ENCODE data around the gene HRCT1. TPM values are rescaled to one million over a fixed set of nuclear protein-coding genes. Genes with fewer than 3 reads are reported as not detected.
A peak's percentile ranks its signal among the peaks of the same experiment; 100 is the strongest.

The HRCT1 gene
- total and polyA plus RNA-seq, 4 donors: 0.81 to 1.6 (median 1.2) TPM; not detected in 1

DNA sequence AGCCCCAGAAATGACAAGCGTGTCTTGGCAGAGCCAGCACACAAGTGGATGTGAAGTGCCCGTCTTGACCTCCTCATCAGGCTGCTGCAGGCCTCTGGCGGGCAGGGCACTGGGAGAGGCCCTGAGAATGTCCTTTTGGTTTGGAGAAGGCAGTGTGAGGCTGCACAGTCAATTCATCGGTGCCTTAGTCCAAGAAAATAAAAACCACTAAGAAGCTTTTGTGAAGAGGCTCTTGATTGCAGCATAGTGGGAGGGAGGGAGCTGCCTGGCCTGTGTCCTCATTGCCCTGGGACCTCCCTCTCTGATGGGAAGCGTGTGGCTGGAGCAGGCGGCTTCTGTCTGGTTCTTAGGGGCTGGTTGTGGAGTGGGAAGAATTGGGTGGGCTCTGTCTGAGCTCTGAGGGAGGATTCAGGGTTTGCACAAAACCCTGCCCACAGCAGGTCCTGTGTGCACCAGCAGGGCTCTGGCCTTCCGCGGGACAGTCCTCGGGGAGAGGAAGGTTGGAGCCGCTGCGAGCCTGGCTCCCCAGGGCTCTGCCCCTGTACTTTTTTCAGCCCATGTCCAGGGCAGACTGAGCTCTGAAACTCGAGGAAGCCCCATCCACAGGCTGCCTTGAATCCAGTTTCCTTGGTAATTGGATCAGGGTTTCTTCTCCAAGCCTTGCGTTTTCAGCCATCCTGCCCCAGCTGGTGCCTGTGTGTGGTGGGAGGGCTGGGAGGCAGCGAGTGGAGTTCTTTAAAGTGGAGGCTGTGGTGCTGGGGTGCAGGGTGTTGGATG is 1.1 kb downstream of the HRCT1 start:
- 41% methylated on average over 13 of the region's 14 CpGs for WGBS (ENCODE audit: insufficient coverage)
- Histone ChIP-seq H3K27me3 (ENCODE audit: control insufficient read depth, insufficient read depth, low read length) (peaks cover 2% of the 10 kb centered on the region), H3K4me3 (ENCODE audit: low read depth, low read length) (no peak overlapping the region), H3K27ac (ENCODE audit: low read depth, low read length) (peak overlapping the region; percentile 96), H3K9me3 (ENCODE audit: control insufficient read depth, insufficient read depth, low read length) (no peaks in the 10 kb centered on the region), H3K36me3 (ENCODE audit: control insufficient read depth, insufficient read depth, low read length) (peaks cover 3% of the 10 kb centered on the region), H3K4me1 (ENCODE audit: control insufficient read depth, insufficient read depth, low read length) (peaks cover 60% of the 10 kb centered on the region)
- peak in 1 of 6 donors; percentile 72 for DNase-seq (ENCODE audit: low read depth in 4 of 6, low spot score in 6 of 6)

DNA sequence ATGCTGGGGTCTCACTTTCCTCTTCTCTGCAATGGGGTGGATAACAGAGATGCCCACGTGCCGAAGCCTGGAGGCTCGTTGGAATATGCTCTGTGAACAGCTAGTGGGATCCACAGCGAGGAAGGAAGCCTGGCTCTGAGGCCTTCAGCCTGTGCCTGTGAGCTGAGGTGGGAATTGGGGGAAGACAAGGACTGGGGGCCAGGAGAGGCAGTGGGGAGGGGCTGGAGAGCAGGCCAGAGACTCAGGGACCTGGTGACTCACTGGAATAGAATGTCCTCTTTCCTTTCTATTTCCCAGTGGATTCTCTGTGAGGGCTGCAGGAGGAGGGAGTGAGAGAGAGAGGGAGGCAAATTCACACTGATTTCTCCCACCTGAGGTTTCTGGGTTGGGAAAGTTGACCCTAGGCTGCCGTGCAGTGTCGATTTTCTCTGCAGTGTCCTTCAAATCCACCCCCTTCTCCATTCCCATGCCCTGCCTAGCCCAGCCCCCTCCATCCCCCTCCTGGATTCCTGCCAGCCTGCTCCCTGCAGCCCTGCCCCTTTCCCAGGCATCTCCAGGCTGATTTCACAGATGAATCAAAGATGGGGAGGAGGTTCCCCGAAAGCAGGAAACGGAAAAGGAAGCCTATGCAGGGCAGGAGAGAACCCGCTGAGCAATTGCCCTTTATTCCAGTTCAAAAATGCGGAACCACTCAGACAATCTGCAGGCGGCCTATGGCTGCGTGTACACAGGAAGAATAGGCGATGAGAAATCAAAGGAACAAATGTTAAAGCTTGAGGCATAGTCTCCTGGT is 1.9 kb downstream of the HRCT1 start:
- no peaks in the 10 kb centered on the region for H3K9me3 ChIP-seq (ENCODE audit: control insufficient read depth, insufficient read depth, low read length)
- peaks cover 62% of the 10 kb centered on the region for H3K4me1 ChIP-seq (ENCODE audit: control insufficient read depth, insufficient read depth, low read length)
- peaks cover 3% of the 10 kb centered on the region for H3K36me3 ChIP-seq (ENCODE audit: control insufficient read depth, insufficient read depth, low read length)
- H3K27me3 ChIP-seq (ENCODE audit: control insufficient read depth, insufficient read depth, low read length): peaks cover 2% of the 10 kb centered on the region
- H3K4me3 ChIP-seq (ENCODE audit: low read depth, low read length): no peak overlapping the region
- H3K27ac ChIP-seq (ENCODE audit: low read depth, low read length): peak overlapping the region; percentile 96
- peak in 3 of 6 donors; percentile 38 to 91 (median 79) for DNase-seq (ENCODE audit: low read depth in 4 of 6, low spot score in 6 of 6)
- WGBS (ENCODE audit: insufficient coverage): 26% methylated on average over 7 of the region's 13 CpGs

GRCh38 chr9:35908504-35909125 is 2.6 kb downstream of the HRCT1 start:
- peak in 2 of 6 donors; percentile 39 to 89 for DNase-seq (ENCODE audit: low read depth in 4 of 6, low spot score in 6 of 6)

DNA sequence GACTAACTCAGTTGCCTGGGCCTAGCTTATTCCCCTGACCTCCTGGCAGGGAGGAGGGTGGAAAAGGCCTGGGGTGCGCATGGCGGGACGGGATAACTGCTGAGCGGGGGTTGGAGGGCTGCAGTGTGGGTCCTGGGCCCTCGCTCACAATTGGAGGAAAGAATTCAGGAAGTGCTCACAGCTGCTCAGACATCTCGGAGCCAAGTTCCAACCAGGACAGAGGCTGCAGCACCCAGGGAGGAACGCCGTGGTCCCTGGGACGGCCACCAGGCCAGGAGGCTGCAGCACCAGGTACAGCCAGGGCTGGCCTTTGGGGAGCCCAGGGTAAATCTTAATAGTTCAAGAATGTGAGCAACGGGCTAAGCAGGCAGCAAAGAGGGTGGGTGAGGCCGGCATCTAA is 3.3 kb downstream of the HRCT1 start, which contains the start of gene SPAAR:
TSS of gene SPAAR (plus strand) at position 217 of the 400 bp plus-strand sequence. CDS start 974 bp downstream, outside the sequence.
- Histone ChIP-seq H3K4me1 (ENCODE audit: control insufficient read depth, insufficient read depth, low read length) (peaks cover 62% of the 10 kb centered on the region), H3K27ac (ENCODE audit: low read depth, low read length) (peak within 1 kb of the TSS; percentile 96)

More at GRCh38 chr9:35908504-35909125, 2.6 kb downstream of the HRCT1 start:
- peaks cover 2% of the 10 kb centered on the region for H3K27me3 ChIP-seq (ENCODE audit: control insufficient read depth, insufficient read depth, low read length)
- peaks cover 64% of the 10 kb centered on the region for H3K4me1 ChIP-seq (ENCODE audit: control insufficient read depth, insufficient read depth, low read length)
- 62% methylated on average over 4 of the region's 9 CpGs for WGBS (ENCODE audit: insufficient coverage)
- H3K4me3 ChIP-seq (ENCODE audit: low read depth, low read length): no peak overlapping the region
- H3K27ac ChIP-seq (ENCODE audit: low read depth, low read length): peak overlapping the region; percentile 96
- H3K36me3 ChIP-seq (ENCODE audit: control insufficient read depth, insufficient read depth, low read length): peaks cover 3% of the 10 kb centered on the region
- H3K9me3 ChIP-seq (ENCODE audit: control insufficient read depth, insufficient read depth, low read length): no peaks in the 10 kb centered on the region

DNA sequence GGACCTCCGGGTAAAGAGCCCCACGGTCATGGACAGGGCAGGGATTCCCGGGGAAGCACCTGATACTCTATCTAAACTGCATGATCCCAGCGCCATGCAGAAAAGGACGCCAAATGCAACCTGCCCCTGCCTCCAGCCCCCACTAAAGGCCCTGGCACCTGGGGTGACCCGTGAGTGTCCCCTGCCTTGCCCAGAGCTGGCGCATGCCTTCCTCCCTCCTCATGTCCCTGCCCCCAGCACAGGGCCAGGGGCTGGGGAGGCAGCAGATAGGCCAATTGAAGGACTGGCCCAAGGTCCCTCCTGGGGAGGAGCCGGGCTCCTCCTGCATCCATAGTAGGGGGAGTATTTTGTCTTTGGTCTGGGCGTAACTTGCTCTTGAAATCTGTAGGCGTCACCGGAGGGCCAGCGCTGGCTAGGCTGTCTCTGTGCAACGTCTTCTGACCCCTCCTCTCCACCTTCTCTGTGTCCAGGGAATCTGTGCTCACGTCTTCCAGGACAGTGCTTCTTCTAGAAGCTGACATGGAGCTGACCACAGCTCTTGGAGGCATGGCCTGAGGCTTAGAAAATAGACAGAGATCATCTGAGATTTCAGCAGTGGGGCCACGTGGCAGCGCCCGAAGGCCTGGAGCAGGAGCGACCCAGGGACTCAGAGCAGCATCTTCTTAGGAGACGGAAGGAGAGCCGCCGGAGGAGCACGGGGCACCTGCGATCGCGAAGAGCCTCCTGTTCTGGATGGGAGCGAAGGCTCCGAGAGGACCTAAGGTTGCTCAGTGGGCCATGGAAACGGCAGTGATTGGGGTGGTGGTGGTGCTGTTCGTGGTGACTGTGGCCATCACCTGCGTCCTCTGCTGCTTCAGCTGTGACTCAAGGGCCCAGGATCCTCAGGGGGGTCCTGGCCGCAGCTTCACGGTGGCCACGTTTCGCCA is 3.9 kb downstream of the HRCT1 start:
- Histone ChIP-seq H3K4me1 (ENCODE audit: control insufficient read depth, insufficient read depth, low read length) (peaks cover 55% of the 10 kb centered on the region), H3K27ac (ENCODE audit: low read depth, low read length) (peak overlapping the region; percentile 96), H3K36me3 (ENCODE audit: control insufficient read depth, insufficient read depth, low read length) (peaks cover 3% of the 10 kb centered on the region), H3K27me3 (ENCODE audit: control insufficient read depth, insufficient read depth, low read length) (peaks cover 2% of the 10 kb centered on the region), H3K9me3 (ENCODE audit: control insufficient read depth, insufficient read depth, low read length) (no peaks in the 10 kb centered on the region), H3K4me3 (ENCODE audit: low read depth, low read length) (no peak overlapping the region)
- no peak for DNase-seq (ENCODE audit: low read depth in 4 of 6, low spot score in 6 of 6)
- 93% methylated on average over 32 of the region's 34 CpGs for WGBS (ENCODE audit: insufficient coverage)

More for the DNA sequence above, 3.3 kb downstream of the HRCT1 start, which contains the start of gene SPAAR:
- peaks cover 2% of the 10 kb centered on the region for H3K27me3 ChIP-seq (ENCODE audit: control insufficient read depth, insufficient read depth, low read length)
- no peak for DNase-seq (ENCODE audit: low read depth in 4 of 6, low spot score in 6 of 6)
- H3K9me3 ChIP-seq (ENCODE audit: control insufficient read depth, insufficient read depth, low read length): no peaks in the 10 kb centered on the region
- H3K36me3 ChIP-seq (ENCODE audit: control insufficient read depth, insufficient read depth, low read length): peaks cover 3% of the 10 kb centered on the region
- WGBS (ENCODE audit: insufficient coverage): 81% methylated on average over 11 of the region's 11 CpGs
- no peak within 1 kb of the TSS for H3K4me3 ChIP-seq (ENCODE audit: low read depth, low read length)

DNA sequence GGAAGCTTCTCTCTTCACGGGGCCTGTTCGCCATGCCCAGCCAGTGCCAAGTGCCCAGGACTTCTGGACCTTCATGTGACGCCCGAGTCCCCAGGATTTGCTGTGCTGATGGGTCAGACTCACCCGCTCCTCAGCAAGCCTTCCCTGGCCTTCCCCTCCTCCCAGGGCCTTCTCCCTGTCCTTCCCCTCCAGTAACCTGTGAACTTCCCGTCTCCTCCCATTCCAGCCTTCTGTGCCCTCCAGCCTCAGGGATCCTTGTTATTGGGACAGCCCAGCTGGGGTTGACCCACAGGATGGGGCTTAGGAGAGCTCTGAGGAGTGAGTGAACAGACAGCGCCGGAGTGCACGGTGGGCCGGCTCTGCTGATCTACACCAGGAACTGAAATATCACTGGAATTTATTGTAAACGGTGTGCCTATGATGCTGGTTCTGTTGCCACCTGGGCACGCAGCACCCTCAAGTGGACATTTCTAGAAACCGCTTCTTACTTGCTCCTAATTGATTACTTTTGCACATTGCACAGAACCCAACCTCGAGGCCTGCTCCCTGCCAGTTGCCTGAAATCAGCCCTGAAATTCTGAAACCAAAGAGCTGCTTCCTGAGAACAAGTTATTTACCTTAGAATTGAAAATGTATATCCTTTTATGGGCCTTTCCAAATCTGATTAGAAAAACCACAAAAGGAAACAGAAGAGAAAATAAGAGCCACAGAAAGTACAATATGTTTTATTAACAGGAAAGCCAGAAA is 4.8 kb downstream of the HRCT1 start:
- peak overlapping the region; percentile 12 for H3K27ac ChIP-seq (ENCODE audit: low read depth, low read length)
- H3K36me3 ChIP-seq (ENCODE audit: control insufficient read depth, insufficient read depth, low read length): peaks cover 3% of the 10 kb centered on the region
- DNase-seq (ENCODE audit: low read depth in 4 of 6, low spot score in 6 of 6): no peak
- H3K4me1 ChIP-seq (ENCODE audit: control insufficient read depth, insufficient read depth, low read length): peaks cover 47% of the 10 kb centered on the region
- no peak overlapping the region for H3K4me3 ChIP-seq (ENCODE audit: low read depth, low read length)
- 75% methylated on average over 11 of the region's 14 CpGs for WGBS (ENCODE audit: insufficient coverage)
- no peaks in the 10 kb centered on the region for H3K9me3 ChIP-seq (ENCODE audit: control insufficient read depth, insufficient read depth, low read length)
- peaks cover 2% of the 10 kb centered on the region for H3K27me3 ChIP-seq (ENCODE audit: control insufficient read depth, insufficient read depth, low read length)

DNA sequence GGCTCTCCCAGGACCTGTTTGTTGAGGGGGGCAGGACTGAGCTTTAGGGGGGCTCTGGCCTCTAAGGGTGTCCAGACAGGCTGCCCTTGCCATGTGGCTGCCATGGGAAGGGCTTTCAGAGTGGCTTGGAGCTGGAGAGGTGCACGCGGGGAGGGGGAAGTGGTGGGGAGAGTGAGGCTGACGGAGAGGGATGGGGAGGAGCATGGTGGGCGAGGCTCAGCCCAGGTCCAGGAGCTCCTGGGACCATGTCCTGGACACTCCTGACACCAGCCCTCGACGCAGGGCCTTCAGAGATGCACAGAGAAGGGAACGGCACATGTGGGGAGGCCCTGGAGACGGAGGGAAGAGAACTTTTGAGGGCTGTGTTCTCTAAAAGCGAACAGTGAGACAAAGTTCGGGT is 5.7 kb downstream of the HRCT1 start:
- peaks cover 3% of the 10 kb centered on the region for H3K36me3 ChIP-seq (ENCODE audit: control insufficient read depth, insufficient read depth, low read length)
- peaks cover 2% of the 10 kb centered on the region for H3K27me3 ChIP-seq (ENCODE audit: control insufficient read depth, insufficient read depth, low read length)
- H3K9me3 ChIP-seq (ENCODE audit: control insufficient read depth, insufficient read depth, low read length): no peaks in the 10 kb centered on the region
- WGBS (ENCODE audit: insufficient coverage): 87% methylated on average over 6 of the region's 10 CpGs
- H3K27ac ChIP-seq (ENCODE audit: low read depth, low read length): peak overlapping the region; percentile 5
- DNase-seq (ENCODE audit: low read depth in 4 of 6, low spot score in 6 of 6): no peak
- H3K4me3 ChIP-seq (ENCODE audit: low read depth, low read length): no peak overlapping the region
- H3K4me1 ChIP-seq (ENCODE audit: control insufficient read depth, insufficient read depth, low read length): peaks cover 38% of the 10 kb centered on the region

GRCh38 chr9:35912791-35913400 is 6.9 kb downstream of the HRCT1 start:
- no peak overlapping the region for H3K27ac ChIP-seq (ENCODE audit: low read depth, low read length)
- H3K27me3 ChIP-seq (ENCODE audit: control insufficient read depth, insufficient read depth, low read length): peaks cover 2% of the 10 kb centered on the region
- no peak overlapping the region for H3K4me3 ChIP-seq (ENCODE audit: low read depth, low read length)
- peaks cover 3% of the 10 kb centered on the region for H3K36me3 ChIP-seq (ENCODE audit: control insufficient read depth, insufficient read depth, low read length)
- H3K9me3 ChIP-seq (ENCODE audit: control insufficient read depth, insufficient read depth, low read length): no peaks in the 10 kb centered on the region
- peaks cover 26% of the 10 kb centered on the region for H3K4me1 ChIP-seq (ENCODE audit: control insufficient read depth, insufficient read depth, low read length)
- 55% methylated on average over 9 of the region's 10 CpGs for WGBS (ENCODE audit: insufficient coverage)
- no peak for DNase-seq (ENCODE audit: low read depth in 4 of 6, low spot score in 6 of 6)
